H1 (cell line): ENCODE measurements around the gene SERPING1. TPM values are rescaled to one million over a fixed set of nuclear protein-coding genes. Genes with fewer than 3 reads are reported as not detected.

ENCODE experiments used
- ATF2 ChIP-seq: IDR thresholded peaks from 2 replicates; pipeline ENCODE4 v1.6.1; 2012; ENCODE audit warnings: low read length, inconsistent platforms
- BCL11A ChIP-seq, 2 experiments: IDR thresholded peaks; one replicate each; pipeline ENCODE4 v1.6.1; 2011; ENCODE audit warnings: low read depth in 2 of 2, low read length in 2 of 2, mild to moderate bottlenecking in 2 of 2
- CEBPB ChIP-seq: IDR thresholded peaks from 2 replicates; pipeline ENCODE4 v1.6.1; 2012; ENCODE audit warnings: low read depth, low read length
- CHD1 ChIP-seq: IDR thresholded peaks from 2 replicates; pipeline ENCODE4 v1.6.1; 2012; ENCODE audit warnings: low read depth, low read length, improper control_type of control experiment
- CHD2 ChIP-seq: IDR thresholded peaks from 2 replicates; pipeline ENCODE4 v1.6.1; 2012; ENCODE audit warnings: low read length, improper control_type of control experiment
- CTCF ChIP-seq, 3 experiments: IDR thresholded peaks; 1 replicate in 2 of 3; 2 replicates in 1 of 3; pipeline versions ENCODE4 v1.5.1 to v1.6.1; 2011; ENCODE audit warnings: low read length in 3 of 3, mild to moderate bottlenecking in 3 of 3, inconsistent platforms in 2 of 3, low read depth in 1 of 3, moderate library complexity in 1 of 3; ENCODE audit not compliant: insufficient read depth in 1 of 3; ENCODE audit errors: control extremely low read depth in 1 of 3
- EGR1 ChIP-seq: IDR thresholded peaks from 2 replicates; pipeline ENCODE4 v1.6.1; 2011; ENCODE audit warnings: low read depth, low read length, borderline replicate concordance
- EP300 ChIP-seq, 2 experiments: IDR thresholded peaks; 1 replicate in 1 of 2; 2 replicates in 1 of 2; pipeline ENCODE4 v1.6.1; 2011 to 2012; ENCODE audit warnings: low read depth in 2 of 2, low read length in 2 of 2, mild to moderate bottlenecking in 2 of 2, borderline replicate concordance in 1 of 2, inconsistent platforms in 1 of 2, moderate library complexity in 1 of 2
- KDM5A ChIP-seq: fragments of 200-600 bp; IDR thresholded peaks from 2 replicates; pipeline ENCODE4 v1.7.1; 2012; ENCODE audit warnings: mild to moderate bottlenecking, low read length, inconsistent platforms, mixed read lengths
- POLR2A ChIP-seq, 2 experiments: IDR thresholded peaks; 1 replicate in 1 of 2; 2 replicates in 1 of 2; pipeline ENCODE4 v1.6.1; 2011; ENCODE audit warnings: low read depth in 2 of 2, low read length in 2 of 2, mild to moderate bottlenecking in 2 of 2; ENCODE audit errors: control extremely low read depth in 1 of 2
- POLR2AphosphoS5 ChIP-seq: IDR thresholded peaks from 2 replicates; pipeline ENCODE4 v1.6.1; 2011; ENCODE audit warnings: low read depth, low read length
- POU5F1 ChIP-seq: IDR thresholded peaks from 2 replicates; pipeline ENCODE4 v1.6.1; 2011; ENCODE audit warnings: low read depth, mild to moderate bottlenecking, low read length, moderate library complexity
- RAD21 ChIP-seq, 2 experiments: IDR thresholded peaks in 1 of 2; conservative IDR thresholded peaks in 1 of 2; 2 replicates each; pipeline ENCODE4 v1.6.1; 2011; ENCODE audit warnings: low read depth in 2 of 2, low read length in 2 of 2, improper control_type of control experiment in 1 of 2, inconsistent platforms in 1 of 2, mild to moderate bottlenecking in 1 of 2, moderate library complexity in 1 of 2
- SIN3A ChIP-seq, 2 experiments: IDR thresholded peaks in 1 of 2; conservative IDR thresholded peaks in 1 of 2; 2 replicates each; pipeline ENCODE4 v1.6.1; 2011 to 2012; ENCODE audit warnings: low read length in 2 of 2, improper control_type of control experiment in 1 of 2, low read depth in 1 of 2, mild to moderate bottlenecking in 1 of 2
- SIX5 ChIP-seq: IDR thresholded peaks from 2 replicates; pipeline ENCODE4 v1.6.1; 2011; ENCODE audit warnings: mild to moderate bottlenecking, low read depth, low read length
- TAF1 ChIP-seq: IDR thresholded peaks from 2 replicates; pipeline ENCODE4 v1.6.1; 2011; ENCODE audit warnings: mild to moderate bottlenecking, low read depth, low read length
- TCF12 ChIP-seq: IDR thresholded peaks from 2 replicates; pipeline ENCODE4 v1.6.1; 2011; ENCODE audit warnings: low read depth, mild to moderate bottlenecking, low read length
- polyA plus RNA-seq, 7 experiments: library from polyadenylated mRNA; depleted of rRNA in 3 of 7; stranded (reverse) in 5 of 7; unstranded in 2 of 7; fragments of >200 nt in 5 of 7; fragments of 200-250 nt in 2 of 7; gene quantifications; 1 replicate in 5 of 7; 2 replicates in 1 of 7; 4 replicates in 1 of 7; pipeline versions ENCODE4 v1.2.1 to v1.2.3, GENCODE V29; 2011 to 2013; ENCODE audit warnings: missing spikeins in 2 of 7, mixed read lengths in 2 of 7
- total RNA-seq: library from RNA; stranded (reverse); fragmentation: NEBNext Ultra II Directional; extraction: Animal tissue kit (Norgen Biotek cat#: 25700); gene quantifications from 2 replicates; pipeline ENCODE4 v1.2.1, GENCODE V29; 2021
- TF ChIP-seq, protein P1 (sequence below): IDR thresholded peaks from 2 replicates; pipeline ENCODE4 v1.6.1; 2012; ENCODE audit warnings: inconsistent platforms
- TF ChIP-seq, protein P2 (sequence below): IDR thresholded peaks from 2 replicates; pipeline ENCODE4 v1.6.1; 2011; ENCODE audit warnings: low read depth, mild to moderate bottlenecking, low read length; ENCODE audit not compliant: insufficient read depth

Gene SERPING1
- total and polyA plus RNA-seq, 2 of the 8 experiments (the other 6 are each of a cell fraction or from before 2014, with no cell fraction given), result 50.9 to 54.8 TPM

DNA sequence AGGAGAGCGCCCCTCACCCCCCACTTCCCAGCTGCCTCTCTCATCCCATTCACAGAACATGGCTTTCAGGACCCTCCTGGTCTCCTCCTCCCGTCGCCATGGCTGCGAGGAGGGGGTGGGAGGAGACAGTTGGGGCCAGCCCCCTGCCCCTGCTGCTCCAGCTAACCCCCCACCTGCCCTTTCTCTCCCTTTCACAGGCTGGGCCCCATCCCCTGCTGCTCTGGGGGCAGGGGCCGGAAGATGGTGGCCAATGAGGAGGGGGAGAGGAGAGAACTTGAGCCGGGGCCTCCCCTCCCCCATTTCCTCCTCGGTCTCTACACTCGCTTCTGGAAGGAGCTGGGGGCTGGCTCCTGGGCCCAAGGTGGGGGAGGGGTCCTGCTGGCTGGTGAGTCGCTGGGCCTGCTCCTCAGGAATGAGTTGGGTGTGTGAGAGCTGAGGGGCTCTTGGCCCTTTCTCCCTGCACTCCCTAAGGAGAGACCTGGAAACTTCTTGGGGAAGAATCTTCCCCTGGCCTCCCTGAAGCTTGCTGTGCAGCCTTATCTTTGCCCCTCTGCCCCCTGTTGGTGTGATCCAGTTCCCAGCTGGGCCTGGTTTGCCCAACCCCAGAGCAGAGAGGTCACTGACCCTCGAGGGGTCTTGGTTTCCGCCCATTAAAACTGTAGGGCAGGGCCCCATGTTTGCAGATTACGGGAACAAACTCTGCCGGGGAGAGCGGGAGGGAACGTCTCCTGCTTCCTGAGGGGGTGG, 42.0 kb downstream of the SERPING1 start (continued):
- TF ChIP-seq TAF1, result no peak; the same call in none of the 2 replicates
- TF ChIP-seq CHD2, result peak; percentile 68; the same call in 1 of the 2 replicates
- peak; percentile 49 for TF ChIP-seq POLR2AphosphoS5
- TF ChIP-seq, protein P1, sequence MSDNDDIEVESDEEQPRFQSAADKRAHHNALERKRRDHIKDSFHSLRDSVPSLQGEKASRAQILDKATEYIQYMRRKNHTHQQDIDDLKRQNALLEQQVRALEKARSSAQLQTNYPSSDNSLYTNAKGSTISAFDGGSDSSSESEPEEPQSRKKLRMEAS, result peak; percentile 61
- peak; percentile 72 for TF ChIP-seq TCF12
- TF ChIP-seq CEBPB, result no peak
- TF ChIP-seq SIN3A (conservative IDR thresholded peaks at IDR 0.05 in 1 of 2, IDR thresholded peaks at IDR 0.05 in 1 of 2; ENCODE audit: low read depth in 1 of 2, low read length in 2 of 2), result peak in 1 of 2 experiments; percentile 47; a peak in 1 of 4 replicates
- TF ChIP-seq POU5F1, result peak; percentile 12; the same call in 1 of the 2 replicates
- peak; percentile 22; the same call in 1 of the 2 replicates for TF ChIP-seq SIX5
- no peak for TF ChIP-seq CHD1
- peak; percentile 61 to 70 for TF ChIP-seq POLR2A (IDR thresholded peaks at IDR 0.05; ENCODE audit: control extremely low read depth in 1 of 2, low read depth in 2 of 2, low read length in 2 of 2)
- no peak for TF ChIP-seq KDM5A
- TF ChIP-seq RAD21 (IDR thresholded peaks at IDR 0.05 in 1 of 2, conservative IDR thresholded peaks at IDR 0.05 in 1 of 2; ENCODE audit: low read depth in 2 of 2, low read length in 2 of 2), result peak in 1 of 2 experiments; percentile 30; a peak in 2 of 4 replicates
- TF ChIP-seq CTCF (IDR thresholded peaks at IDR 0.05; ENCODE audit: control extremely low read depth in 1 of 3, insufficient read depth in 1 of 3, low read depth in 1 of 3, low read length in 3 of 3), result peak in 1 of 3 experiments; percentile 14; a peak in 1 of 4 replicates
- peak; percentile 61 for TF ChIP-seq EGR1
- peak; percentile 31 to 94 for TF ChIP-seq EP300 (IDR thresholded peaks at IDR 0.05; ENCODE audit: borderline replicate concordance in 1 of 2, low read depth in 2 of 2, low read length in 2 of 2)
- TF ChIP-seq ATF2, result peak; percentile 73
- TF ChIP-seq BCL11A (IDR thresholded peaks at IDR 0.05; ENCODE audit: low read depth in 2 of 2, low read length in 2 of 2), result no peak
- TF ChIP-seq, protein P2, sequence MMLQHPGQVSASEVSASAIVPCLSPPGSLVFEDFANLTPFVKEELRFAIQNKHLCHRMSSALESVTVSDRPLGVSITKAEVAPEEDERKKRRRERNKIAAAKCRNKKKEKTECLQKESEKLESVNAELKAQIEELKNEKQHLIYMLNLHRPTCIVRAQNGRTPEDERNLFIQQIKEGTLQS, result no peak
